Suppressor macrophage treated with lipopolysaccharide for 1 hour (primary cell): ENCODE results near the gene ANKRD9.

Experiments used
- DNase-seq, 3 donors: peaks; one replicate each; pipeline ENCODE4 v3.0.0-alpha.2; 2020 to 2022

ANKRD9 gene

DNA sequence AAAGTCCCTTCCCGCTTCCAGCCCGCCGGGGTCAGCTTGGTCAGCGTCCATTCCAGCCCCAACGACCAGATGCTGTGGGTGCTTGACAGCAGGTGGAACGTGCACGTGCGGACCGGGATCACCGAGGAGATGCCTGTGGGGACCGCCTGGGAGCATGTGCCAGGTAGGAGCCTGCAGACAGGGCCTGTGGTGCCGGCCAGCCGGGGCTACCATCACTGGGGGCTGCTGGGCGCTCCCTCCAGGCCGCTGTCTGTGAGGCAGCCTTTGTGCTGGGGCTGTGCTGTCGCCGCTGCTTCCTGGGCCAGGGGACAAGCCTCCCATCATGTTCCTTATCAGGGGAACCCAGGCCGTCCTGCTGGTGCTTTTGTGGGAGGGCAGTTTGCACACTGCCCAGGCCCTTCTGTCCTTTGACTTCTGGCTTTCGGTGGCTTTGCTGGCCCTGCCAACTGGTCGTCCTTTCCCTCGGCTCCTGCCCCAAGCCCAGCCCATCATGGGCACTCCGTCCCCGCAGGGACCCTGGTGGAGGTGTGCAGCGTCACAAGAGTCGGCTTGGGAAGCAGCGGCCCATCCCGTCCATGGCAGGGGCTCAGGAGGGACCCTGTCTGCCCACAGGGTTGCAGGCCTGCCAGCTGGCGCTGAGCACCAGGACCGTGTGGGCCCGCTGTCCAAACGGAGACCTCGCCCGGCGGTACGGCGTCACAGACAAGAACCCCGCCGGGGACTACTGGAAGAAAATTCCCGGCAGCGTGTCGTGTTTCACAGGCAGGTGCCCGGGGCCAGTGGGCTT is 12.4 kb downstream of the ANKRD9 start:
- no peak for DNase-seq

DNA sequence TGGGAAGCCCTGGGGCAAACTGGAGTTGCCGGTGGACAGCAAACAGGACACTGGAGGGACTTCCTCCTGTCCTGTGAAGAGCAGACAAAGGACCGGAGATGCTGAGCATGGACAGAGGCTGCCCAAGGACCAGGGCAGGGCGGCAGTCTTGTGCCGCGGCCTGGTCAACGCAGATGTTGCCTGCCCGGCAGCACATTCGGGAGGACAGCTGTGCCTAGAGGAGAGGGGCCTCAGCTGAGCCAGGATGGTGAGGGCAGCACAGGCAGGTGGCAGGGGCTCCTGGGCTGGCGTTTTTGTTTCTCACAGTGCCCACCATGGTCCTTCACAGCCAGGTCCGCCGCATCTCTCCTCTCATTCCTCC is 13.3 kb downstream of the ANKRD9 start:
- no peak for DNase-seq

DNA sequence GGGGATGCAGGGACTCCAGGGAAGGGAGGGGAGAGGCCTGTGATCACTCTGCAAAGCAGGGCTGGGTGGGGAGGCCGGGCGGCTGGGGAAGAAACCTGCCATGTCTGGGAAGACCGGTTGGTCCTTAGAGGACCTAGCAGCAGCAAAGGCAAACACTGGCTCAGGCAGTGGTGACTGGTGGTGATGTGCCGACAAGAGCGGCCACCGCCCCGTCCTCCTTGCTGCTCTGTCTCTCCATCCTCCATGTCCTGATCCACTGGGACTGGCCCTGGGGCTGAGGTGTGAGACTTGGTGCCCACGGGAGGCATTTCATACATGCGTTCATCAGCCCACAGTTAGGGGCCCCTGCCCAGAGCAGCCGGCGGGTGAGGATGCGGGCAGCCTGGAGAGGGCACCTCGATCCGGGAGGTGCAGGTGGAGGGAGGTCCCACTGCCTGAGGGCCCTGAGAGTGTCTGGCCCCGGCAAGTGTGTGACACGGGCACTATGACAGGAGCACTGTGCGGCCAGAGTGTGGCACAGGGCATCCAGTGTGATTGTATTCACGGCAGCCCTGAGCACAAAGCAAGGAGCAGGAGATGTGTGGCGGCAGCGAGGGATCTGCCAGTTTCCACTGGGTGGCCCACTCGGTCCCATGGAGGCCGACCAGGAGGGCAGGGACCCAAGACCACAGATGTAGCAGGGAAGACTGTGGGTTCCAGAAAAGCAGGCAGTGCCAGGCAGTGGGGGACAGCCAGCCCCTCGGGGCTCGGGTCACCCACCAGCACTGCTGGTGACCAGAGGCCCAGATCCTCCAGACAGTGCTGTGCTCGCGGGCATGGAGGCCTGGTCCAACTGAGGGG is 13.9 kb downstream of the ANKRD9 start:
- DNase-seq, result no peak

DNA sequence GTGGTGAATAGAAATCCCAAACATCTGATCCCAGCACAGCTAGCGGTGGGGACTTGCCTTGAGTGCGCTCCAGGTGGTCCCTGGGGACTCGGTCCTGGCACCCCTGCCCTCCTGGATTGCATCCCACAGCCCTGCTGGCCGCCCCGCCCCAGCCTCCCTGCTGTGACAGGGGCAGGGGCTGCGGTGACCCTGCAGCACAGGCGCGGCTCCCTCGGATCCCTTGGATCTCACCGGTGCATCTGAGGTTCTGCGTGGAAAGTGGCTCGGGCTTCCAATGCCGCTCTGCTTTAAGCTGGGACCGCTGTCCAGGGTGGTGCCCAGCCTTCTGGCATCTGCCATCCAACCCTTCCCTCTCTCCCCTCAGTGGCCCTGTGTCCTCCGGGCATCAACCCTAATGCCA is 16.0 kb downstream of the ANKRD9 start:
- no peak for DNase-seq

DNA sequence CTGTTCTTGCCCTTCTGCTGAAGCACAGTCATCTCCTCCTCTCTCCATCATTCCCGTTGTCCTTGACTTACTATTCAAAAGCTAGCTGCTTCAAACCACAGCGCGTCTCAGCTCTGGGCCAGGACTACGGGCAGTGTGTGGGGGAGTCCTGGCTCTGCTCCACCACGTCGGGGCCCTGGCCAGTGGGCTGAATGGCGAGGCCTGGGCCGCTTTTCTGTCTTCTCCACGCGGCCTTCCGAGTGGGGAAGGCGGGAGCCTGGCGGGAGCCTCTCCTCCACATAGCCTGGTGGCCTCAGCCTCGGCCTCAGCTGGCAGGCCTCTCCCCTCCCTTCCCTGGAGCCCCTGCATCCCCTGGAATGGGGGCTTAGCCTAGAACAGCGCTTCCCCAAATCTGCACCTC is 16.5 kb downstream of the ANKRD9 start:
- no peak for DNase-seq

DNA sequence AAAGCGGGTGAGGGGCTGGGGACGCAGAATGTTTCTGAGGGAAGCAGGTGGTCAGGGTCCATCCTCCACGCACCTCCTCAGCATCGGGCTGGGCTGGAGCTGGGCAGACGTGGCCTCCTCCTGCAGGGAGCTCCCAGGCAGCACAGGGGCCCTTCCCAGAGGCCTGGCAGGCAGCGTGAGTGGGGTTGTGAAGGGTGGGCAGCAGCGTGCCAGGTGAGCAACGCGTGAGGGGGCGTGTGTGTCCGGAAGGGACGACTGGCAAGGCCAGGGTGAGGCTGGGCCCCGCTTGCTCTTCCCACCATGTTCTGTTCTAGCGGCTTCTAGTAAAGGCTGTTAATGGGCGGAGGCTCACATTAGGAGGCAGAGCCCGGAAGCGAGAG is 17.1 kb downstream of the ANKRD9 start:
- no peak for DNase-seq

DNA sequence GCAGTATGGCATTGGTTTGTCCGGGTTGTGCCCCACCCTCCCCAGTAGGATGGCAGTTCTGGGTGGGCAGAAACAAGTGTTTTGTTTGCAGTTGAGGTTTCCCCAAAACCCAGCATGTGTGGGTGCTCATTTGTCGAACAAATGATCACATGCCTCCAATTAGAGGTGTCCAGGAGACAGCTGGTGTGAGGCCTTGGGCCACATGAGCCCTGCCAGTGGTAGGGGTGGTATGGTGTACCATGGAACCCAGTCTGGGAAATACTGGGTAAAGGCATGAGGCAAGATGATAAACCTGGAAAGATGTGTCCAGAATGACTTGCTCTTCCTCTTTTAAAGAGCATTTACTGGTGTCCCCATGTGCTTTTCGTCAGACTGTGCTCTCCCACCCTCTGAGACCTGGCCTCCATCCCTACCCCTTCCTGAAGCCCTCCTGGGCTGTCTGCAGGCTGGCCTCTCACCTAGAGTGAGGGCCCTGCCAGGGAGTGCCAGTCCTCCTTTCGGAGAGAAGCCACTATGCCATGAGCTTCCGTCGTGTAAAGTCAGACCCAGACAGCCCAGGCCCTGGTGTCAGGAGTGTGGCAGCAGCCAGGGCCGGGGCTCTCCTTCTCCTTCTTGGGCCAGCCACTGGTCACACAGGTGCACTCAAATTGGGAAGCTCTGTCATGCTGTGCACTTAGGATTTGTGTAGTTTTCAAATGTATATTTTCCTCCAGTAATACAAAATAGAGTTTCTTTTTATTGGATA is 17.6 kb downstream of the ANKRD9 start:
- DNase-seq, result no peak

DNA sequence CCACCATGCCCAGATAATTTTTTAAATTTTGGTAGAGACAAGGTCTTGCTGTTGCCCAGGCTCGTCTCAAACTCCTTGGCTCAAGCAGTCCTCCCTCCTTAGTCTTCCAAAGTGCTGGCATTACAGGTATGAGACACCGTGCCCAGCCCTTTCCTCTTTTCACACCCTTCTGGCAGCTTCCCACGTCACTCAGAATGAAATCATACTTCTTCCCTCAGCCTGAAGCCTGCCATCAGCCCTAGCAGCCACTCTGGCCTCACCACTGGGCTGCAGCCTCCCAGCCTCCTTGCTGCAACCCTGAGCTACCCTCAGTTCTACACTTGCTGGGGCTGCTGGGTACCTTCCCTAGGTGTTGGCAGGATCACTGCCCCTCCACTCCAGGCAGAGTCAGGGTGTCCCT is 18.2 kb downstream of the ANKRD9 start:
- DNase-seq, result no peak

DNA sequence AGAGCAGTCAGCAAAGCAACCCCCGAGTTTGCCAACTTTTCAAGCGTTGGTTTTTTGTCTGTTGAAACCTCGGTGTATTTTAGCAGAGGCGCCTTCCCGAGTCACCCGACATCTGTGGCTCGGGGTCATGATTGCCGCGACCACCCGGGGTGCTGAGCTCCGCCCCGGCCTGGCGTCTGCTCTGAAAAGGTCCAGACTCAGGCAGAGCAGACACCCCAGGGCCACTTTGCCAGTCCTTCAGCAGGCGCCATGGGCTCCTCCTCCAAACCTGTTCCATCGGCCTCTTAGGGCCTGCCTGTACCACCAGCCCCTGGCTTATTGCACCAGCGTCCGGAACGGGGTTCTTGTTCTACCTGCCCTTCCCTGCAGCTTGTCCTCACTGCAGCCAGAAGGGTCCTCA is 19.1 kb downstream of the ANKRD9 start:
- no peak for DNase-seq

DNA sequence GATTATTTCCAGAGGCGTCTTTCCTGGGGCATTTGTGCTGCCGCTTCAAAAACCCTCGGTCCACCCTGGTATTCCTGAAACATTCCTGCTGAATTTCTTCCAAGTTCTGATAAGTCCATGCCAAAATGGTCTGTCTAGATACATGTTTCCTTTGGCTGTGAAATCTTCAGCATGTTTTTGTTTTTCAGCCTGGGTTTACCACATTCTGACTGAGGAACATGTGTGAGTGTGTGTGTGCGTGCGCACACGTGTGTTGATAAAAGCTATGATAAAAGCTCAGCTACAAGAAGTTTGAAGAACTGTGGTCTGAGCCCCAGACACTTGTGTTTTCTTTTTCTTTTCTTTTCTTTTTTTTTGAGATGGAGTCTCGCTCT is 22.4 kb downstream of the ANKRD9 start:
- no peak for DNase-seq

DNA sequence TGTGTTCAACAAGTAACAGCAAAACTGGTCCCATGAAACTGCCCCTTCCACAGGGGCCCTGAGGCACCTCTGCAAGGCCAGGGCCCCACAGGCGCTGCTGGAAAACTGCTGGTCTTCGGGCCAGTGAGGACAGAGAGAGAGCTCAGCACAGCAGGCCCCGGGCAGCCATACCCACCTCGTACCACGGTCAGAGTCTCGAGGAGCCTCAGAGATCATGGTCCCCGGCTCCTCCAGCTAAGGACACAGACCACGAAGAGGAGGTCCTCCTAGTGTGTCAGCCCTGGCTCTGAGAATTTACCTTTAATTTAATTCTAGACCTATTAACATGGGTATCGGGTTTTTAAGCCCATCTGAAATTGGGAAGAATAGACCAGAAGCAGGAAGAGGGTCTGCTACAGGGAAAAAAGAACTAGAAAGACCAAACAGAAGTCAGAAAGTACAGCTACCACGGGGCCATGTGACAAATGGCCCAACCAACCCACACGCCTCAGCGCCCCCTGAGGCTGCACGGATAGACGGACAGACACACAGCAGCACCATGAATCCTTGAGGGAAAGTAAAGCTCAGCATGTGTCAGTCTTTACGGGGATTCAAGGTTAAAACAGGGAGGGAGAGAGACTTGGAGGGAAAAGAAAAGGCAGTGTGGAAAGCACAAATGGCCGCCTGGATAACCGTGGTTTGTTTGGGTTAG is 22.9 kb downstream of the ANKRD9 start:
- no peak for DNase-seq

DNA sequence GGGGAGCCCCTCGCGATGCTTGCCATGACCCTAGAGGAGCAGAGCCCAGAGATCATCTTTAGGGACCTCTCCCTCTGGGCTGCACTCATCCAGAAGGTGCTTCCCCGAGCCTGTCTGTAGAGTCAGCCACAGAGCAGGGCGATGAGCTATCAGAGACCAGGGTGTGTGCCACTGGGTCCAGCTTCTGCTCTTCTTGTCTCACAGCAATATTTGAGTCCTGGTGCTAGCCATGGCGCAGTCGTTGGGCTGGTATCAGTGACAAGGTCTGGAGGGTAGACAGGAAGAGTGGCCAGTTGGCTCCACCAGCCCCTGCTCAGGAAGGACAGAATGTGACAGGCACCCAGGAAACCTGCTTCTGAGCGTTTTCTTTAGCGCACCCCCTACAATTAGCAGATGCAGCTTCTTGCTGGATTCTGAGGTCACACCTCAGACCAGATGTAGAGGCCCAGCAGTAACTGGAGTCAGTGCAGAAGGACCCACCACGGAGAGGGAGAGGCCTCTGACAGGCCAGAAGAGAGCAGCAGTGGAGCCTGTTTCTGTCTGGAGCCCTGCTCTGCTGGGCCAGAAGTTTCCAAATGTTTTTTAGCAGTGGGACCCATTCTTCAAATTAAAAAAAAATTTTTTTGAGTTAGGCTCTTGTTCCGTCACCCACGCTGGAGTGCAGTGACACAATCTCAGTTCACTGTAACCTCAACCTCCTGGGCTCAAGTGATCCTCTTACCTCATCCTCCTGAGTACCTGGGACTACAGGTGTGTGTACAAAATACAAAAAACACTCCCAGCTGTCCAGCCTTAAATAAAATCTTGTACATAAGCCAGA is 23.7 kb downstream of the ANKRD9 start:
- no peak for DNase-seq

DNA sequence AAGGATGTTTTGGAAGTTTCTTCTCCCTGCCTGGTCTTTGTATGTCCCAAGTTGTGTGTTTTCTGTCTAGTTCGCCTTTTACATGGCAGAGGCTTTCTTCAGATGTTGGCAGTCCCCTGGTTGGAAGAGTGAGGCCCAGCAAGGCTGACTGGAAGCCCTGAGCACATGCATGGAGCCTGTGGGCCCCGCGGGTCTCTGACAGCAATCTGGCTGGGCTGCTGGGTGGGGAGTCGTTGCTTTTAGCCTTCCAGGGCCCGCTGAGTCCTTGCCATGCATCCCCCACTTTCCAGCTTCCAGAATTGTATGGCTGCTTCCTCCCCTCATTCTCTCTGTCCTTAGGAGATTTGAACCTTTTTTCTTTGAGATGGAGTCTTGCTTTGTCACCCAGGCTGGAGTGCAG is 25.3 kb downstream of the ANKRD9 start:
- no peak for DNase-seq

DNA sequence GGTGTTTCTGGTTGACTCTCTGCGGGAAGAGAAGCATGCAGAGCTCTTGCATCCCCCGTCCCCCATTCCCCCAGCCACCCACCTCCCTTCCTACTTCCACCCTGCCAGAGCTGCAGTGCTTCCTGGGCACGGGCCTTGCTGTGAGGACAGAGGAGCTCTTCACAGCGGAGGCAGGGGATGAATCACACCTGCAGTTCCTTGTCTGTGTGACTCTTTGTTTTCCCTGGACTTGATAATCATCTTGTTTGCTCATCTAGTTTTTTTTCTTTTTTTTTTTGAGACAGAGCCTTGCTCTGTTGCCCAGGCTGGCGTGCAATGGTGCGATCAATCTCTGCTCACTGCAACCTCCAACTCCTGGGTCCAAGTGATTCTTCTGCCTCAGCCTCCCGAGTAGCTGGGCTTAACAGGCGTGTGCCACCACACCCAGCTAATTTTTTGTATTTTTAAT is 27.8 kb downstream of the ANKRD9 start:
- DNase-seq, result no peak

DNA sequence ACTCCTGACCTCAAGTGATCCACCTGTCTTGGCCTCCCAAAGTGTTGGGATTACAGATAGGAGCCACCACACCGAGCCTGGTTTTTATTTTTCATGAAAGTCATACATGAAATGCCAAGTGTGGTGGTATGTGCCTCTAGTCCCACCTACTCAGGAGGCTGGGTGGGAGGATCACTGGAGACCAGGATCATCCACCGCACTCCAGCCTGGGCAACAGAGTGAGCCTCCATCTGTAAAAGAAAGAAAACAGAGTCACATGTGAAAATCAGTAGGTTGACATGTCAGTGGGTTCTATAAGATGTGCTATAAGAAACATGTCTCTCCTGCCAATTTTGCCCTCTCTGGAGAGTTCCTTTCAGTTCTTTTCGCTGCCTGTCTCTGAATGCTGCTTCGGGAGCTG is 28.2 kb downstream of the ANKRD9 start:
- DNase-seq, result no peak

DNA sequence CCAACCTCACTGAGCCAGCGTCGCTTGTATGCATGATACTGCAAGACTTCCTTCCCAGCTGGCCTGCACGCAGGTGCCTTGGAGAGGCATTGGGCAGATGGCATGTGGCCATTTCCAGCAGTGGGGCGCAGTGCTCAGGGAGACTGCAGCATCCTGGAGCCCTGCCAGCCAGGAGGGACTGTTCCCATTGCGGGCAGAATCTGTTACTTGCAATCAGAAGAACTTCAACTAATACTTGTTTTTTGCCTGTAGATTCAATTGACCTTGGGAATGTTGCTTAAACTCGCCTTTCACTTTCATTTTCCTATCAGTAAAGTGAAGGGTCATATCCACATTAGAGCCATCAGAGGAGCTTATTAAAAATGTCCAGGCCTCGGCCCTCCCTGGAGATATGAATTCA is 29.8 kb downstream of the ANKRD9 start:
- DNase-seq, result peak in 1 of 3 donors; percentile 18

DNA sequence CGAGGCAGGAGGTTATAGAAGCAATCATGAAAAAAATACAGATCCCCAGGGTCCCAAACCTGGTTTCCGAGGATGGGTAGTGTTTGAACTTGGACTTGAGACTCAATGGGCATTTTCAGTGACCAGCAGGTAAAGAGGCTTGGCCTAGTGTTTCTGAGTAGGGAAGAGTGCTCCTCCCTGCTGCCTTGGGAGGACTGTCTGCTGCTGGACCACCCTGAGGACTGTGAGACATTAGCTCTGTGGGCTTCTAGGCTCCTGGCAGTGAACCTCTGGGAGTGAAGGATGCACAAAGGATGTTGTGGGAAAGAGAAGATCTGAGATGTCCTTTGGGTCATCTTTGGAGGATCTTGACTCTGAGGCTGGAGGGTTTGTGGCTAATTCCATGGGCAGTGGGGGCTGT is 30.5 kb downstream of the ANKRD9 start:
- peak in 1 of 3 donors; percentile 11 for DNase-seq

DNA sequence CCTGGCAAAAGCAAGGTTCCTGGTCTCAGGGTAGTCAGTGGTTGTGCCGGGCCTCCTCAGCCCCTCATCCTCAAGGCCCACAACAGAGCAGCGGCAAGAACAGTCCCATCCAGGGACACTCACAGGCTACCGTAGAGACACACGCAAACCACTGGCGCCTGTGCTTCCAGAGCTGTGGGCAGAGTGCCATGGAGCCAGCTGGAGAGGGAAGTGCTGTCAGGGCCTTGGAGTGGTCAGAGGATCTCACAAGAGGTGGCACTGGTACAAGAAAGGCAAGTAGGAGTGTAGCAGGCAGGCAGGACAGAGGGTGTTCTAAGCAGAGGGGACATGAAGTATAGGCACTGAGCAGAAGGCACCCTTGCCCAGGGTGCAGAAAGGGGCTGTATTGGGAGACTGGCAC is 34.6 kb downstream of the ANKRD9 start:
- no peak for DNase-seq

DNA sequence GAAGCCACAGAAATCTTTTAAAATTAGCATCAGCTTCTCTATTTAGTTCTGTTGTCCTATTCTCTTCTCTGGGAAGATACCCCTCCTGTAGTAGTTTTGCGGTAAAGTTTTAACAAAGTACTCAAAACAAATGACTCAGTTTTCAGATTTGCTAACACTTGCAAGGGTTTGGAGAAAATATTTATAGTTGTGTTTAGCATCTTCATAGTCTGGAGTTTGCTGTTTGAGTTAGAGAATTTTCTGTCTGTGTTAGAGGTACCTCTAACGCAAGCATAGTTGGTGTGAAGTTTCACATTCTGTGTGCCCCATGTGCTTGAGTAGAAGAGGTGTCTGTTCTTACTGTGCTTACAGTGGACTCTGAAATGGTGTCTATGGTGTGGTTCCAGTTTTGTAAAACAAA is 36.0 kb downstream of the ANKRD9 start:
- DNase-seq, result no peak

DNA sequence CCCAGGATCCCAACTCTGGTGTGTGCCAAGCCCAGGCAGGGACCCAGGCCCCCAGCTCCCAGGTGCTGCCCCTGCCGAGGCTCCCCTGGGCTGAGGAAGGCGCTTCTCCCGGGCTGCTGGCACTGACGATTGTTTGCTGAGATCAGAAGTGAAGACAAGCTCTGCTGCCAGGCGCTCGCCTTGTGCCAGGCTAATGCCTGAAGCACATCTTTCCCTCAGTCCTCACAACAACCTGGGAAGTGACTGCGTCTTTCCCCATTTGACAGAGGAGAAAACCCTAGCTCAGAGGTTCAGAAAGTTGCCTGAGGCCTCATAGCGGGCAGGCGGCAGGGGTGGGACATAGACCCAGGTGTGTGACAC is 36.8 kb downstream of the ANKRD9 start:
- DNase-seq, result no peak

DNA sequence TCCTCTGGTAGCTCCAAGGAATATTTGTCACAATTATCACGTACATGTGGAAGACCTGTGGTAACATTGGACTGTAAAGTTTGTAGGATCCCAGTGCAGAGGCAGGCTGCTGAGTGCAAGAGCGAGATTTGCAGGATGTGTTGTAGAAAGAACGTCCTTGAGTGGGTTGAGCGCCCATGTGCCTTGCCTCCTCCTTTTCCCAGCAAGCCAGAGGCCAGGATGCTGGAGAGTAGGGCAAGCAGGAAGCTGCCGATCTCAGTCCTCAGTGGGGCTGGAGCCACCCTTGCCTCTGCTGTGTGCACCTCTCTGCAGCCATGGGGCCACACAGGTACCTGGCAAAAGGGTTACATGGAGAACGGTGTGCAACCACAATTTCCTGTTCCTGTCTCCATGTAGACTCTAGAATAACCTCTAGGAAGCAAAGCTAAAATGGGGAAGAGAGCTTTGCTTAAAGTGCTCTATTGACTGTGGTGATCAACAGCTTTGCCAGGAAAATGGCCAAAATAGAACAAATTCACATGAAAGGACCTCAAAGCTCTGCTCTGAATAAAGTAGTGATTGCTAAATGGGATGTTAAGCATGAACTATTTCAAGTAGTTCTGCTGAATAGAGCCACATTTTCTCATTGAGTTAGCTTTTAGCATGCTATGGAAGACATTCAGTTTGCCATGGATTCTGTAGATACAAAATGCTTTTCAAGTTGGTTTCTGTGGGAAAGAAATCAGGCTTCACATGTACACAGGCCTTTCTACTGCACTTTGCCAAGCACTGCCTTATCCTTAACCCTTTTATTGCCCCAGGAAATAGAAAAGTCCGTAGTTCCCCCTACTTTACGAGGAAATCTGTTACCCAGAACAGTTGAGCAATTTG is 37.4 kb downstream of the ANKRD9 start:
- no peak for DNase-seq
